Sigmoid colon (tissue), 7 donors: ENCODE data around the gene IZUMO3. TPM values are rescaled to one million over a fixed set of nuclear protein-coding genes. Genes with fewer than 3 reads are reported as not detected.
"Not testable (repeated sequence)": the region's sequence is repeated elsewhere in the genome, so short reads cannot be mapped to it uniquely, and the experiment has no call there.

Experiments used
- DNase-seq: peaks from one replicate; pipeline ENCODE4 v3.0.0-alpha.2; 2019
- H3K27ac ChIP-seq, 4 donors: fragments of 200-600 bp; sonication (generic); one replicate each; pipeline ENCODE4 v1.5.1; 2016 to 2019; ENCODE audit warnings: mild to moderate bottlenecking in 1 of 4
- H3K27me3 ChIP-seq, 3 donors: fragments of 200-600 bp; sonication (generic); one replicate each; pipeline ENCODE4 v1.5.1; 2019; ENCODE audit warnings: mild to moderate bottlenecking in 1 of 3
- H3K36me3 ChIP-seq, 4 donors: fragments of 200-600 bp; sonication (generic); one replicate each; pipeline ENCODE4 v1.5.1; 2016 to 2019
- H3K4me1 ChIP-seq, 4 donors: fragments of 200-600 bp; sonication (generic); one replicate each; pipeline ENCODE4 v1.5.1; 2017 to 2019
- H3K4me3 ChIP-seq, 4 donors: fragments of 200-600 bp; sonication (generic); one replicate each; pipeline ENCODE4 v1.5.1; 2017 to 2019; ENCODE audit warnings: mild to moderate bottlenecking in 2 of 4, moderate library complexity in 1 of 4
- H3K9me3 ChIP-seq, 4 donors: fragments of 200-600 bp in 3 of 4; sonication (generic) in 3 of 4; one replicate each; pipeline versions ENCODE4 v1.5.1 to v1.6.1; 2013 to 2019
- CTCF ChIP-seq, 4 experiments: fragments of 450-650 bp in 3 of 4; fragments of 200-600 bp in 1 of 4; IDR thresholded peaks; one replicate each; pipeline ENCODE4 v1.5.1; 2016 to 2019; ENCODE audit warnings: antibody characterized with exemption in 4 of 4, mild to moderate bottlenecking in 3 of 4, moderate library complexity in 2 of 4
- EP300 ChIP-seq, 4 donors: sonication (generic); formaldehyde crosslinking; IDR thresholded peaks; one replicate each; pipeline ENCODE4 v1.6.1; 2017; ENCODE audit warnings: antibody characterized with exemption in 4 of 4
- POLR2A ChIP-seq, 2 donors: fragments of 450-650 bp; IDR thresholded peaks; one replicate each; pipeline ENCODE4 v1.6.1; 2016; ENCODE audit warnings: antibody characterized with exemption in 2 of 2, mild to moderate bottlenecking in 2 of 2, moderate library complexity in 2 of 2
- POLR2AphosphoS5 ChIP-seq, 4 donors: sonication (generic); formaldehyde crosslinking; IDR thresholded peaks; one replicate each; pipeline ENCODE4 v1.6.1; 2017; ENCODE audit warnings: antibody characterized with exemption in 4 of 4
- WGBS, 2 donors: extraction: QIAGEN DNeasy Blood & Tissue Kit; methylation state at CpG; one replicate each; pipeline ENCODE4 v1.1.7; 2013; 5-methylcytosine and 5-hydroxymethylcytosine counted together
- intact Hi-C: fragments of 100-400 bp; cut with DNase I; formaldehyde crosslinking; loops from one replicate; pipeline ENCODE4 v1.15.1; 2023
- polyA plus RNA-seq, 3 donors: library from polyadenylated mRNA; stranded (reverse); fragments of 200-250 nt; gene quantifications; one replicate each; pipeline ENCODE4 v1.2.3, GENCODE V29; 2013
- total RNA-seq, 4 donors: library from RNA; depleted of rRNA; stranded (reverse); fragments of >200 nt; gene quantifications; one replicate each; pipeline ENCODE4 v1.1.0, GENCODE V29; 2016
- donor health status: healthy with polysubstance abuse.
- donor health status: Bipolar disorder and iron deficiency.
- donor health status: healthy.

The IZUMO3 gene
- total and polyA plus RNA-seq, 7 donors = not detected

GRCh38 chr9:24582146-24583126 is 36.7 kb upstream of the IZUMO3 start:
- DNase-seq = no peak
- WGBS, 2 donors = 25 to 61% methylated on average over 6 of the region's 6 CpGs
- TF ChIP-seq EP300 (IDR thresholded peaks at IDR 0.05) (no peak), CTCF (IDR thresholded peaks at IDR 0.05) (no peak), POLR2AphosphoS5 (IDR thresholded peaks at IDR 0.05) (no peak), POLR2A (IDR thresholded peaks at IDR 0.05) (no peak)
- Histone ChIP-seq H3K4me3 (no peak overlapping the region), H3K9me3 (peaks cover 0 to 2% (median 0%) of the 10 kb centered on the region in 4 donors), H3K36me3 (no peaks in the 10 kb centered on the region), H3K4me1 (no peaks in the 10 kb centered on the region), H3K27me3 (no peaks in the 10 kb centered on the region), H3K27ac (no peak overlapping the region)
- intact Hi-C loops = no loop called here

- H3K36me3 ChIP-seq, H3K4me1 ChIP-seq, intact Hi-C loops, H3K4me3 ChIP-seq, H3K27me3 ChIP-seq, DNase-seq, H3K9me3 ChIP-seq, H3K27ac ChIP-seq: not testable (repeated sequence)
- WGBS, 2 donors = 84 to 85% methylated on average over 20 to 21 of the region's 21 CpGs
Observed at GRCh38 chr9:24580005-24580404, 34.3 kb upstream of the IZUMO3 start.

- 95 to 97% methylated on average over 2 of the region's 2 CpGs for WGBS, 2 donors
- Histone ChIP-seq H3K4me1 (no peaks in the 10 kb centered on the region), H3K27ac (no peak overlapping the region), H3K9me3 (no peaks in the 10 kb centered on the region), H3K4me3 (no peak overlapping the region), H3K36me3 (no peaks in the 10 kb centered on the region), H3K27me3 (no peaks in the 10 kb centered on the region)
- intact Hi-C loops = no loop called here
- DNase-seq = no peak
- TF ChIP-seq EP300 (IDR thresholded peaks at IDR 0.05) (no peak), POLR2A (IDR thresholded peaks at IDR 0.05) (no peak), POLR2AphosphoS5 (IDR thresholded peaks at IDR 0.05) (no peak), CTCF (IDR thresholded peaks at IDR 0.05) (no peak)
Observed at GRCh38 chr9:24572406-24572805, 26.7 kb upstream of the IZUMO3 start.

- no peaks in the 10 kb centered on the region for H3K27me3 ChIP-seq
- H3K36me3 ChIP-seq = no peaks in the 10 kb centered on the region
- WGBS, 2 donors = 91 to 92% methylated on average over 3 of the region's 3 CpGs
- no peak for DNase-seq
- intact Hi-C loops = no loop called here
- no peak overlapping the region for H3K4me3 ChIP-seq
- H3K9me3 ChIP-seq = no peaks in the 10 kb centered on the region
- no peak overlapping the region for H3K27ac ChIP-seq
- TF ChIP-seq CTCF (IDR thresholded peaks at IDR 0.05) (no peak), EP300 (IDR thresholded peaks at IDR 0.05) (no peak), POLR2A (IDR thresholded peaks at IDR 0.05) (no peak), POLR2AphosphoS5 (IDR thresholded peaks at IDR 0.05) (no peak)
- no peaks in the 10 kb centered on the region for H3K4me1 ChIP-seq
Observed at GRCh38 chr9:24561957-24562356, 16.3 kb upstream of the IZUMO3 start.

- H3K4me1 ChIP-seq = no peaks in the 10 kb centered on the region
- DNase-seq = no peak
- intact Hi-C loops = no loop called here
- H3K4me3 ChIP-seq = no peak overlapping the region
- no peaks in the 10 kb centered on the region for H3K36me3 ChIP-seq
- H3K27me3 ChIP-seq = no peaks in the 10 kb centered on the region
- TF ChIP-seq POLR2AphosphoS5 (IDR thresholded peaks at IDR 0.05) (no peak), EP300 (IDR thresholded peaks at IDR 0.05) (no peak), POLR2A (IDR thresholded peaks at IDR 0.05) (no peak), CTCF (IDR thresholded peaks at IDR 0.05) (no peak)
- no peak overlapping the region for H3K27ac ChIP-seq
- H3K9me3 ChIP-seq = no peaks in the 10 kb centered on the region
- WGBS, 2 donors = 70 to 80% methylated on average over 2 of the region's 2 CpGs
Observed at GRCh38 chr9:24553183-24553552, 7.5 kb upstream of the IZUMO3 start.
